Testis (tissue), 3 donors: Measurements from ENCODE around the gene NBEA. TPM values are rescaled to one million over a fixed set of nuclear protein-coding genes. Genes with fewer than 3 reads are reported as not detected.

ENCODE experiments used
- DNase-seq: peaks from one replicate; pipeline ENCODE4 v3.0.0-alpha.2; 2019
- H3K27ac ChIP-seq, 2 donors: fragments of 200-600 bp; sonication (generic); one replicate each; pipeline ENCODE4 v1.5.1; 2019
- H3K27me3 ChIP-seq: fragments of 200-600 bp; sonication (generic); one replicate; pipeline ENCODE4 v1.5.1; 2019
- H3K36me3 ChIP-seq: fragments of 200-600 bp; sonication (generic); one replicate; pipeline ENCODE4 v1.5.1; 2017; ENCODE audit warnings: low read depth; ENCODE audit errors: missing control alignments
- H3K4me1 ChIP-seq: fragments of 200-600 bp; sonication (generic); one replicate; pipeline ENCODE4 v1.5.1; 2019
- H3K4me3 ChIP-seq, 2 donors: fragments of 200-600 bp; sonication (generic); one replicate each; pipeline ENCODE4 v1.5.1; 2017 to 2019
- H3K9me3 ChIP-seq: fragments of 200-600 bp; sonication (generic); one replicate; pipeline ENCODE4 v1.5.1; 2017
- POLR2A ChIP-seq: fragments of 450-650 bp; IDR thresholded peaks from one replicate; pipeline ENCODE4 v1.6.1; 2017; ENCODE audit warnings: antibody characterized with exemption, mild to moderate bottlenecking, moderate library complexity
- WGBS, 2 donors: methylation state at CpG; one replicate each; pipeline ENCODE4 v1.1.5; 2018; 5-methylcytosine and 5-hydroxymethylcytosine counted together
- intact Hi-C: fragments of 100-400 bp; cut with DNase I; formaldehyde crosslinking; loops from one replicate; pipeline ENCODE4 v1.15.1; 2023; ENCODE audit warnings: low total_unique reads
- polyA plus RNA-seq: library from polyadenylated mRNA; stranded (reverse); fragments of 350-450 nt; fragmentation: Illumina TruSeq; extraction: RNeasy Lipid Tissue Mini Kit (QIAGEN cat#74804); gene quantifications from one replicate; pipeline ENCODE4 v1.2.3, GENCODE V29; 2014; ENCODE audit warnings: low read depth, low replicate concordance; ENCODE audit not compliant: insufficient read depth
- total RNA-seq, 2 donors: library from RNA; depleted of rRNA; stranded (reverse); fragments of >200 nt; gene quantifications; one replicate each; pipeline ENCODE4 v1.2.3, GENCODE V29; 2016
- TF ChIP-seq, protein P1 (sequence below), 3 experiments: fragments of 450-650 bp in 2 of 3; fragments of 200-600 bp in 1 of 3; sonication (generic) in 1 of 3; IDR thresholded peaks; one replicate each; pipeline ENCODE4 v1.5.1; 2016 to 2019; ENCODE audit warnings: antibody characterized with exemption in 3 of 3, mild to moderate bottlenecking in 2 of 3, moderate library complexity in 1 of 3

Gene NBEA
- total and polyA plus RNA-seq, 3 donors from 2014 or later, result 8.6 to 22.2 (median 18.3) TPM

DNA sequence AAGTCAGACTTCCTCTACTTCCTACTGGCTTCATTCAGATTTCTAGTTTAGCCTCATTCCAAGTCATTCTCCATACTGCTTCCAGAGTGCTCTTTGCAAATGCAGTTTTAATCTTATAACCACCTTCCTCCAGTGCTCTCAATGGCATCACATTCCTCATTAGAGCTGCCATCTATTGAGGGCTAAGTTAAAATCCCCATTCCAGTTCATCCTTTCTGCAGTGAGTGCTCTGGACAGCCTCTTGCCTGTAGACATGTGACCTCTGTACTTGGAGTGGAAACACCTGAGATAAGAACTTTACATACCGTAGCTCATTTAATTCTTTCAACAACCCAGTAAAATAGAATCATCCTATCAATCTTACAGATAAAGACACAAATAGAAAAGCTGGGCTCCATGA lies 592.3 kb downstream of the NBEA start:
- TF ChIP-seq POLR2A, result no peak
- TF ChIP-seq, protein P1, sequence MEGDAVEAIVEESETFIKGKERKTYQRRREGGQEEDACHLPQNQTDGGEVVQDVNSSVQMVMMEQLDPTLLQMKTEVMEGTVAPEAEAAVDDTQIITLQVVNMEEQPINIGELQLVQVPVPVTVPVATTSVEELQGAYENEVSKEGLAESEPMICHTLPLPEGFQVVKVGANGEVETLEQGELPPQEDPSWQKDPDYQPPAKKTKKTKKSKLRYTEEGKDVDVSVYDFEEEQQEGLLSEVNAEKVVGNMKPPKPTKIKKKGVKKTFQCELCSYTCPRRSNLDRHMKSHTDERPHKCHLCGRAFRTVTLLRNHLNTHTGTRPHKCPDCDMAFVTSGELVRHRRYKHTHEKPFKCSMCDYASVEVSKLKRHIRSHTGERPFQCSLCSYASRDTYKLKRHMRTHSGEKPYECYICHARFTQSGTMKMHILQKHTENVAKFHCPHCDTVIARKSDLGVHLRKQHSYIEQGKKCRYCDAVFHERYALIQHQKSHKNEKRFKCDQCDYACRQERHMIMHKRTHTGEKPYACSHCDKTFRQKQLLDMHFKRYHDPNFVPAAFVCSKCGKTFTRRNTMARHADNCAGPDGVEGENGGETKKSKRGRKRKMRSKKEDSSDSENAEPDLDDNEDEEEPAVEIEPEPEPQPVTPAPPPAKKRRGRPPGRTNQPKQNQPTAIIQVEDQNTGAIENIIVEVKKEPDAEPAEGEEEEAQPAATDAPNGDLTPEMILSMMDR (IDR thresholded peaks at IDR 0.05), result no peak
- no peaks in the 10 kb centered on the region for H3K4me1 ChIP-seq
- 61 to 91% methylated on average over 1 of the region's 1 CpG for WGBS, 2 donors

DNA sequence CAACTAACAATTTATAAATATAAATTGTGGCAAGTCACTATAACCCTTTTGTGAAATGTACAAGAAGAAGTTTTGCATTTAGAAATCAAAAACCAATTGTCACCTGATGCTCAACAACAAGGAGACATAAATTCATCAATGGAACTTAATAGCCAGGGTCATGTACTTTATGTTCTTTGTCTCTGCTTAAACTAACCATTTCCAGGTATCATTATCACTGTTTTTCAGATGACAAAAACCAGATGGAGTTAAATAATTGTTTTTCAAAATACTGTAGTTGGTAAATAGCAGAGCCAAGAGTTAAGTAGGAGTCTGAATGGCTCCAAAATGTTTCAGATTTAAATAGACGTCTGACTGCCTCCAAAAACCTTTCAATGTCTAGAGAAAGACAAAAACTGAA lies 606.7 kb downstream of the NBEA start:
- intact Hi-C loops, result no loop called here
- Histone ChIP-seq H3K27me3 (no peaks in the 10 kb centered on the region), H3K27ac (no peak overlapping the region), H3K36me3 (no peaks in the 10 kb centered on the region), H3K4me1 (no peaks in the 10 kb centered on the region), H3K4me3 (no peak overlapping the region), H3K9me3 (no peaks in the 10 kb centered on the region)
- no peak for DNase-seq
- TF ChIP-seq POLR2A, result no peak
- TF ChIP-seq, protein P1 (IDR thresholded peaks at IDR 0.05), result no peak
- 57 to 70% methylated on average over 1 of the region's 1 CpG for WGBS, 2 donors

More for the DNA sequence above, 592.3 kb downstream of the NBEA start:
- H3K27me3 ChIP-seq, result no peaks in the 10 kb centered on the region
- intact Hi-C loops, result no loop called here
- H3K4me3 ChIP-seq, result no peak overlapping the region
- DNase-seq, result no peak
- no peak overlapping the region for H3K27ac ChIP-seq
- H3K36me3 ChIP-seq, result no peaks in the 10 kb centered on the region
- no peaks in the 10 kb centered on the region for H3K9me3 ChIP-seq

DNA sequence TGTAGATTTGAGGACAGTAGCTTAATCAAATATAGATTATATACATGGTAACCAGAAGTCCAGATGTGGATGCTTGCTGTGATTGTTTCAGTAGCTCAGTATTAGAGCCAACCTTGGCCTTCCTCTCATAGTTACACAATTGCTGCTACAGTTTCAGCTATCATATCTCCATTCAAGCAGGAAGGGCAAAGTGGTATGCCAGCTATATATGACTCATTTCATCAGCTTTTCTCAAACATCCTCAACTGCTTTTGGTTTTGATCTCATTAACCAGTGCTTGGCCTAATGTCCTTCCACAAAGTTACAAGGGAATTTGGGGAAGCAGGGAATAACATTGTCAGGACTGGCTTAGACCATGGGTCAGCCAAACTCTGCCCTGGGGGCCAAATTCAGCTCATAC lies 607.4 kb downstream of the NBEA start:
- intact Hi-C loops, result no loop called here
- DNase-seq, result no peak
- no peaks in the 10 kb centered on the region for H3K9me3 ChIP-seq
- no peak overlapping the region for H3K4me3 ChIP-seq
- no peak for TF ChIP-seq POLR2A
- TF ChIP-seq, protein P1 (IDR thresholded peaks at IDR 0.05), result no peak
- no peak overlapping the region for H3K27ac ChIP-seq
- H3K4me1 ChIP-seq, result no peaks in the 10 kb centered on the region
- H3K27me3 ChIP-seq, result no peaks in the 10 kb centered on the region
- no peaks in the 10 kb centered on the region for H3K36me3 ChIP-seq

DNA sequence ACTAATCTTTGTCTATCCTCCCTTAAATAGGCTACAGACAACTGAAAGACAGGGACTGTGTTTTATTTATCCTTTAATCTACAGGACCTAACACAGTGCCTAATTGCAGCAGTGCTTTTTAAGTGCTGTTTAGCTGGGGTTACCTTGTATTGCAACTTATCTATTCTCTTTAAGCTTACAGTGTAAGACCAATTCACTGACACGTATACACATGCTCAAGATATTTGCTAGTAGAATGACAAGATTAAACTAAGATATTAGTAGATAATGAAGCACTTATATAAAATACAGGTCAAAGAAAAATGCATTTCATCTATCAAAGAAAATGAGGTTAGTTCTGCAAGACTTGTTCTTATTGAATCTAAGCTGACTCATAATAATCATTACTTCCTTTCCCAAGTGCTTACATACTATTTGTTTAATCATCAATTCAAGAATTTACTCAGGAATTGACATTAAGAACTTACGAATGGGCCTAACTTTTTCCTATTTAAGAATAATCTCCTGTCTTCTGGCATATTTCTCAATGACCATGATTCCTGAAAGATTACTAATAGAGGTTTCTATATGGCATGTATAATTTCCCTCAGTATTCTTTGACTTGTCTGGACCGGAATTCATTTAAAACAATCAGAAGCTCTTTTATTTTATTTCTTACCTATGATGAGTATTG lies 610.2 kb downstream of the NBEA start:
- no peak overlapping the region for H3K27ac ChIP-seq
- H3K27me3 ChIP-seq, result no peaks in the 10 kb centered on the region
- H3K4me3 ChIP-seq, result no peak overlapping the region
- TF ChIP-seq, protein P1 (IDR thresholded peaks at IDR 0.05), result no peak
- no peak for TF ChIP-seq POLR2A
- intact Hi-C loops, result no loop called here
- no peaks in the 10 kb centered on the region for H3K36me3 ChIP-seq
- 56 to 91% methylated on average over 3 of the region's 3 CpGs for WGBS, 2 donors
- no peaks in the 10 kb centered on the region for H3K9me3 ChIP-seq
- no peaks in the 10 kb centered on the region for H3K4me1 ChIP-seq
- DNase-seq, result no peak

DNA sequence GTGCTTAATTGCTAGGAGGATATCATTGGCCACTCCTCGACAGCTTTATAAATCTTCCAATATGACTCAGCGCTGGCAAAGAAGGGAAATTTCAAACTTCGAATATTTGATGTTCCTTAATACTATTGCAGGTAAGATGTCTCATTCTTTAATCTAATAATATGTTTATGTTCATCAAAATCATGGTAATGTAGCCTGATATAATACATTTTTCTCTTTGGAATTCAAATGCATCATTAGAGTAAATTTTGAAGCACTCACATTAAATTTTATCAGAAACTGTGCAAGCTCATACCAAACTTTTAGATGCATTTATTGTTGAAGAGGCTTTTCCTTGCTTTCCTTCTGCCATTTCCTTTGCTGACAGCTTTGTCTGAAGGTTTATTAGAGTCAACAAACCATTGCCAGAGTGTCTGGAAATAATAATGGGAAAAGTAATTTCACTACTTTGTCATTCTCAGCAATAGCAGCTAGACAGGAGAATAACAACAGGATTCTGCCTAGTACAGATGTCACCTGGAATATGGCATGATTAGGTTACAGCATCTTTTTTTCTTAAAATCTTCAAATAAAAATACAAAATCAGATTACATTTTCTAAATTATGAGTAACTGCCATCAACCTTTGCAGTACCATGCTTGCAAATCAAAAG lies 613.0 kb downstream of the NBEA start:
- Histone ChIP-seq H3K4me1 (no peaks in the 10 kb centered on the region), H3K27me3 (no peaks in the 10 kb centered on the region), H3K36me3 (no peaks in the 10 kb centered on the region), H3K4me3 (no peak overlapping the region), H3K27ac (no peak overlapping the region), H3K9me3 (no peaks in the 10 kb centered on the region)
- WGBS, 2 donors, result 84 to 89% methylated on average over 3 of the region's 3 CpGs
- DNase-seq, result no peak
- TF ChIP-seq POLR2A, result no peak
- TF ChIP-seq, protein P1 (IDR thresholded peaks at IDR 0.05), result no peak
- intact Hi-C loops, result no loop called here
